Upper lobe of left lung (tissue), 6 donors: Measurements from ENCODE around the gene ATF7. TPM values are rescaled to one million over a fixed set of nuclear protein-coding genes. Genes with fewer than 3 reads are reported as not detected.
"Not testable (repeated sequence)": the region's sequence is repeated elsewhere in the genome, so short reads cannot be mapped to it uniquely, and the experiment has no call there.

Experiments used
- ATAC-seq, 2 donors: fragments of 200-7000 bp; cut with Tn5 transposase; one replicate each; pipeline ENCODE4 v1.9.1; 2022; ENCODE audit warnings: mild to moderate bottlenecking in 2 of 2, moderate library complexity in 2 of 2; ENCODE audit not compliant: low FRiP score in 2 of 2
- DNase-seq, 2 donors: peaks; one replicate each; pipeline ENCODE4 v3.0.0-alpha.2; 2019 to 2020
- H3K27ac ChIP-seq, 4 donors: fragments of 200-600 bp; sonication (generic); one replicate each; pipeline ENCODE4 v1.5.1; 2016 to 2019
- H3K27me3 ChIP-seq, 4 donors: fragments of 200-600 bp; sonication (generic); one replicate each; pipeline ENCODE4 v1.5.1; 2017 to 2019
- H3K36me3 ChIP-seq, 4 donors: fragments of 200-600 bp; sonication (generic); one replicate each; pipeline ENCODE4 v1.5.1; 2016 to 2019
- H3K4me1 ChIP-seq, 4 donors: fragments of 200-600 bp; sonication (generic); one replicate each; pipeline ENCODE4 v1.5.1; 2018 to 2019
- H3K4me3 ChIP-seq, 4 donors: fragments of 200-600 bp; sonication (generic); one replicate each; pipeline ENCODE4 v1.5.1; 2017 to 2019; ENCODE audit warnings: mild to moderate bottlenecking in 2 of 4, moderate library complexity in 1 of 4
- H3K9me3 ChIP-seq, 4 donors: fragments of 200-600 bp; sonication (generic); one replicate each; pipeline ENCODE4 v1.5.1; 2018 to 2019
- EP300 ChIP-seq, 4 donors: sonication (generic); formaldehyde crosslinking; IDR thresholded peaks; one replicate each; pipeline ENCODE4 v1.5.1; 2017; ENCODE audit warnings: antibody characterized with exemption in 4 of 4, control low read depth in 2 of 4
- POLR2A ChIP-seq, 4 donors: fragments of 450-650 bp; IDR thresholded peaks; one replicate each; pipeline ENCODE4 v1.5.1; 2016 to 2017; ENCODE audit warnings: antibody characterized with exemption in 4 of 4, mild to moderate bottlenecking in 2 of 4
- POLR2AphosphoS5 ChIP-seq, 2 donors: sonication (generic); formaldehyde crosslinking; IDR thresholded peaks; one replicate each; pipeline ENCODE4 v1.5.1; 2017; ENCODE audit warnings: antibody characterized with exemption in 2 of 2
- WGBS, 2 donors: methylation state at CpG; one replicate each; pipeline ENCODE4 v1.1.5; 2017 to 2018; 5-methylcytosine and 5-hydroxymethylcytosine counted together
- total RNA-seq, 6 donors: library from RNA; depleted of rRNA in 4 of 6; stranded (reverse); fragments of >200 nt in 4 of 6; gene quantifications; one replicate each; pipeline versions ENCODE4 v1.1.0 to v1.2.1, GENCODE V29; 2016 to 2021
- TF ChIP-seq, protein P1 (sequence below), 6 experiments: fragments of 450-650 bp in 4 of 6; fragments of 200-600 bp in 2 of 6; sonication (generic) in 2 of 6; IDR thresholded peaks; one replicate each; pipeline ENCODE4 v1.5.1; 2016 to 2019; ENCODE audit warnings: antibody characterized with exemption in 6 of 6
- donor health status: DM: no; HTN: no; CAD: no; lungs with moderate emphysema.
- donor health status: DM: no; HTN: yes; CAD: no; lungs with severe emphysema.

Gene ATF7
- total RNA-seq, 6 donors from 2014 or later = 23.4 to 48.9 (median 41.2) TPM

DNA sequence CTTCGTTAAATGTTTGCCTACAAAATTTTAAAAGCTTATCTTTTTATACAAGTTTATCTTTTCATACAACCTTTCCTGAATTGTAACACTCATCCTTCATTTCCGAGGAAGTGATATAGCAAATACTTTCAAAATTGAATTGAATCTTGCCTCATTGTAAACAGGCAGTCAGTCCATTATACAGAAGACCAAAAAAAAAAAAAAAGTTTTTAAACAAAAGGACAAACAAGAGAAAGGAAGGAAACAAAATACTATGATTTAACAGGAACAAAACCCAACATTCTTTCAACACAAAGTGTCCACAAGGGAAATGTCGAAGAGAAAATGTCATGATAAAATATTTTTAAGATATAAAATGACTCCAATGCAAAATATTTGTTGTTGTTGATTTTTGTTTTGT is 8.5 kb downstream of the ATF7 start:
- ATAC-seq = no peak
- DNase-seq = no peak
- Histone ChIP-seq H3K27ac (peak overlapping the region; percentile 39 to 78 (median 54)), H3K4me3 (peak overlapping the region in 3 of 4 donors; percentile 10 to 27 (median 25)), H3K36me3 (peaks cover 0 to 21% (median 3%) of the 10 kb centered on the region in 4 donors), H3K4me1 (peaks cover 22 to 70% (median 53%) of the 10 kb centered on the region in 4 donors), H3K27me3 (no peaks in the 10 kb centered on the region), H3K9me3 (no peaks in the 10 kb centered on the region)
- TF ChIP-seq POLR2A (IDR thresholded peaks at IDR 0.05) (no peak), EP300 (IDR thresholded peaks at IDR 0.05) (no peak), POLR2AphosphoS5 (IDR thresholded peaks at IDR 0.05) (no peak)
- TF ChIP-seq, protein P1, sequence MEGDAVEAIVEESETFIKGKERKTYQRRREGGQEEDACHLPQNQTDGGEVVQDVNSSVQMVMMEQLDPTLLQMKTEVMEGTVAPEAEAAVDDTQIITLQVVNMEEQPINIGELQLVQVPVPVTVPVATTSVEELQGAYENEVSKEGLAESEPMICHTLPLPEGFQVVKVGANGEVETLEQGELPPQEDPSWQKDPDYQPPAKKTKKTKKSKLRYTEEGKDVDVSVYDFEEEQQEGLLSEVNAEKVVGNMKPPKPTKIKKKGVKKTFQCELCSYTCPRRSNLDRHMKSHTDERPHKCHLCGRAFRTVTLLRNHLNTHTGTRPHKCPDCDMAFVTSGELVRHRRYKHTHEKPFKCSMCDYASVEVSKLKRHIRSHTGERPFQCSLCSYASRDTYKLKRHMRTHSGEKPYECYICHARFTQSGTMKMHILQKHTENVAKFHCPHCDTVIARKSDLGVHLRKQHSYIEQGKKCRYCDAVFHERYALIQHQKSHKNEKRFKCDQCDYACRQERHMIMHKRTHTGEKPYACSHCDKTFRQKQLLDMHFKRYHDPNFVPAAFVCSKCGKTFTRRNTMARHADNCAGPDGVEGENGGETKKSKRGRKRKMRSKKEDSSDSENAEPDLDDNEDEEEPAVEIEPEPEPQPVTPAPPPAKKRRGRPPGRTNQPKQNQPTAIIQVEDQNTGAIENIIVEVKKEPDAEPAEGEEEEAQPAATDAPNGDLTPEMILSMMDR (IDR thresholded peaks at IDR 0.05) = no peak
- 26 to 29% methylated on average over 3 of the region's 3 CpGs for WGBS, 2 donors

DNA sequence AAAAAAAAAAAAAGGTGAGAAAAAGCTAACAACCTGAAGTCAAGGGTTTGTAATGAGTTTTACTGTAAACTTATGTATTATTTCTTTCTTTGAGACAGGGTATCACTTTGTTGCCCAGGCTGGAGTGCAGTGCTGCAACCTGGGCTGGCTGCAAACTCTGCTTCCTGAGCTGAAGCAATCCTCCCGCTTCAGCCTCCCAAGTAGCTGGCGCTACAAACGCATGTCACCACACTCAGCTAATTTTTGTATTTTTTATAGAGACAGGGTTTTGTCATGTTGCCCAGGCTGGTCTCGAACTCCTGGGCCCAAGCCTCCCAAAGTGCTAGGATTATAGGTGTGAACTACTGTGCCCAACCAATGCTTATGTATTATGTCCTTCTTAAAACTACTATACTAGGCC is 9.2 kb downstream of the ATF7 start:
- H3K27me3 ChIP-seq = no peaks in the 10 kb centered on the region
- peaks cover 0 to 21% (median 3%) of the 10 kb centered on the region in 4 donors for H3K36me3 ChIP-seq
- no peak overlapping the region for H3K4me3 ChIP-seq
- H3K27ac ChIP-seq = peak overlapping the region; percentile 26 to 78 (median 49)
- no peak for DNase-seq
- ATAC-seq = no peak
- TF ChIP-seq POLR2A (IDR thresholded peaks at IDR 0.05) (no peak), POLR2AphosphoS5 (IDR thresholded peaks at IDR 0.05) (no peak)
- TF ChIP-seq, protein P1 (IDR thresholded peaks at IDR 0.05) = no peak
- peaks cover 18 to 62% (median 46%) of the 10 kb centered on the region in 4 donors for H3K4me1 ChIP-seq
- no peaks in the 10 kb centered on the region for H3K9me3 ChIP-seq
- 73 to 77% methylated on average over 4 of the region's 4 CpGs for WGBS, 2 donors

DNA sequence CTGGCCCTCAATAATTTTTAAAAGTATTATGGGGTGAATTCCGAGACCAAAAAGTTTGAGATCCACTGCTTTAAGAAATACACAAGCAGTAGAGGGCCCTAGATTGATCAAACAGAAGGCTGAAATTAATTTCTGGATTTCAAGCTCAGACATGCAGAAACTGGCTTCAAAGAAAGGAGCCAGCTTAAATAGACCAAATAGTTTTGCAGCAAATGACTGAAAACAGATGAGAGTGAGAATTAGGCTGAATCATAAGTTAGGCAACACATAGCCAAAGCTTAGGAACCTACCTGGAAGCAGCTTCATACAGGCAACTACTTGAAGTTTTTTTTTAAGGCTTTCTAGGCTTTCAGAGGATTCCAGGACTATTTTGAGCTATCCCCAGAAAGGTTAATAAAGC is 12.4 kb downstream of the ATF7 start:
- TF ChIP-seq POLR2AphosphoS5 (IDR thresholded peaks at IDR 0.05) (no peak), EP300 (IDR thresholded peaks at IDR 0.05) (no peak), POLR2A (IDR thresholded peaks at IDR 0.05) (no peak)
- TF ChIP-seq, protein P1 (IDR thresholded peaks at IDR 0.05) = no peak
- Histone ChIP-seq H3K9me3 (no peaks in the 10 kb centered on the region), H3K4me3 (no peak overlapping the region), H3K36me3 (peaks cover 0 to 24% (median 5%) of the 10 kb centered on the region in 4 donors), H3K27ac (peak overlapping the region in 1 of 4 donors; percentile 14), H3K27me3 (no peaks in the 10 kb centered on the region), H3K4me1 (peaks cover 14 to 46% (median 35%) of the 10 kb centered on the region in 4 donors)
- 92 to 96% methylated on average over 1 of the region's 1 CpG for WGBS, 2 donors
- ATAC-seq (no peak), DNase-seq (no peak)

DNA sequence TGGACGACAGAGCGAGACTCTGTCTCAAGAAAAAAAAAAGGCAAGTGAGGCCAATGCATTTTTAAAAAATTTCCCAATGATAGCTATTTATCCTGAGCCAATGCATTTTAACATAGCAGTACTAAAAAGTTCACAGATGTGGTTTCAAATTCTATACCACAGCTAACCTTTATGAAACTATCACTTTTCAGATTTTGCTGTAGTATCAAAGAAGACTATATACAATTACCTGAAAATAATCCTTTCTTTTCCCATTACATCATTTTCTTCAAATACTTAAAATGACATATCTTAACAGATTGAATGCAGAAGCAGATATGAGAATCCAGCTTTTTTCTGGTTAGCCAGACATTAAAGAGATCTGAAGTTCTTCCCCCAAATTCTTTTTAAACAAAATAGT is 13.2 kb downstream of the ATF7 start:
- Histone ChIP-seq H3K27ac (no peak overlapping the region), H3K4me1 (peaks cover 14 to 39% (median 28%) of the 10 kb centered on the region in 4 donors), H3K27me3 (no peaks in the 10 kb centered on the region), H3K4me3 (no peak overlapping the region), H3K9me3 (no peaks in the 10 kb centered on the region), H3K36me3 (peaks cover 0 to 27% (median 5%) of the 10 kb centered on the region in 4 donors)
- no peak for TF ChIP-seq POLR2AphosphoS5 (IDR thresholded peaks at IDR 0.05)
- TF ChIP-seq, protein P1 (IDR thresholded peaks at IDR 0.05) = no peak
- no peak for TF ChIP-seq EP300 (IDR thresholded peaks at IDR 0.05)
- no peak for TF ChIP-seq POLR2A (IDR thresholded peaks at IDR 0.05)
- no peak for DNase-seq
- 75 to 90% methylated on average over 2 of the region's 2 CpGs for whole genome bisulfite sequencing, 2 donors
- ATAC-seq = no peak

DNA sequence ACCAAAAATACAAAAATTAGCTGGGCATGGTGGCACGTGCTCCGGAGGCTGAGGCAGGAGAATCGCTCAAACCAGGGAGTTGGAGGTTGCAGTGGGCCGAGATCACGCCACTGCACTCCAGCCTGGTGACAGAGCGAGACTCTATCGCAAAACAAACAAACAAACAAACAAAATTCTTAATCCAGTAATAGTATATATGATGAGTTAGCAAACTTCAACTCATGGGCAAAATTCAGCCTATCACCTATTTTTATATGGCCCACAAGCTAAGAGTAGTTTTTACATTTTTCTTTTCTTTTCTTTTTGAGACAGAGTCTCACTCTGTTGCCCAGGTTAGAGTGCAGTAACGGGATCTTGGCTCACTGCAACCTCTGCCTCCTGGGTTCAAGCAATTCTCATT is 14.9 kb downstream of the ATF7 start:
- H3K9me3 ChIP-seq = no peaks in the 10 kb centered on the region
- no peak overlapping the region for H3K4me3 ChIP-seq
- no peak for DNase-seq
- H3K27ac ChIP-seq = no peak overlapping the region
- H3K4me1 ChIP-seq = peaks cover 4 to 23% (median 16%) of the 10 kb centered on the region in 4 donors
- H3K36me3 ChIP-seq = peaks cover 0 to 27% (median 5%) of the 10 kb centered on the region in 4 donors
- H3K27me3 ChIP-seq = no peaks in the 10 kb centered on the region
- TF ChIP-seq EP300 (IDR thresholded peaks at IDR 0.05) (no peak), POLR2AphosphoS5 (IDR thresholded peaks at IDR 0.05) (no peak)
- ATAC-seq = no peak
- WGBS, 2 donors = 95 to 99% methylated on average over 8 of the region's 8 CpGs

DNA sequence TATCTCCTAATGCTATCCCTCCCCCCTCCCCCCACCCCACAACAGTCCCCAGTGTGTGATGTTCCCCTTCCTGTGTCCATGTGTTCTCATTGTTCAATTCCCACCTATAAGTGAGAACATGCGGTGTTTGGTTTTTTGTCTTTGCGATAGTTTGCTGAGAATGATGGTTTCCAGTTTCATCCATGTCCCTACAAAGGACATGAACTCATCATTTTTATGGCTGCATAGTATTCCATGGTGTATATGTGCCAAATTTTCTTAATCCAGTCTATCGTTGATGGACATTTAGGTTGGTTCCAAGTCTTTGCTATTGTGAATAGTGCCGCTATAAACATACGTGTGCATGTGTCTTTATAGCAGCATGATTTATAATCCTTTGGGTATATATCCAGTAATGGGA is 19.5 kb downstream of the ATF7 start:
- 96 to 99% methylated on average over 5 of the region's 5 CpGs for WGBS, 2 donors
- peaks cover 13 to 27% (median 20%) of the 10 kb centered on the region in 4 donors for H3K4me1 ChIP-seq
- not testable (repeated sequence) for H3K27me3 ChIP-seq, H3K36me3 ChIP-seq, ATAC-seq, H3K9me3 ChIP-seq, H3K4me3 ChIP-seq, DNase-seq, H3K27ac ChIP-seq
